Measurements from ENCODE around the gene AEBP1. TPM values are rescaled to one million over a fixed set of nuclear protein-coding genes. Genes with fewer than 3 reads are reported as not detected.
"Not testable (repeated sequence)": the region's sequence is repeated elsewhere in the genome, so short reads cannot be mapped to it uniquely, and the experiment has no call there.

AEBP1 gene
- total RNA-seq, 2 experiments from 2014 or later, result 35.0 to 64.2 TPM

DNA sequence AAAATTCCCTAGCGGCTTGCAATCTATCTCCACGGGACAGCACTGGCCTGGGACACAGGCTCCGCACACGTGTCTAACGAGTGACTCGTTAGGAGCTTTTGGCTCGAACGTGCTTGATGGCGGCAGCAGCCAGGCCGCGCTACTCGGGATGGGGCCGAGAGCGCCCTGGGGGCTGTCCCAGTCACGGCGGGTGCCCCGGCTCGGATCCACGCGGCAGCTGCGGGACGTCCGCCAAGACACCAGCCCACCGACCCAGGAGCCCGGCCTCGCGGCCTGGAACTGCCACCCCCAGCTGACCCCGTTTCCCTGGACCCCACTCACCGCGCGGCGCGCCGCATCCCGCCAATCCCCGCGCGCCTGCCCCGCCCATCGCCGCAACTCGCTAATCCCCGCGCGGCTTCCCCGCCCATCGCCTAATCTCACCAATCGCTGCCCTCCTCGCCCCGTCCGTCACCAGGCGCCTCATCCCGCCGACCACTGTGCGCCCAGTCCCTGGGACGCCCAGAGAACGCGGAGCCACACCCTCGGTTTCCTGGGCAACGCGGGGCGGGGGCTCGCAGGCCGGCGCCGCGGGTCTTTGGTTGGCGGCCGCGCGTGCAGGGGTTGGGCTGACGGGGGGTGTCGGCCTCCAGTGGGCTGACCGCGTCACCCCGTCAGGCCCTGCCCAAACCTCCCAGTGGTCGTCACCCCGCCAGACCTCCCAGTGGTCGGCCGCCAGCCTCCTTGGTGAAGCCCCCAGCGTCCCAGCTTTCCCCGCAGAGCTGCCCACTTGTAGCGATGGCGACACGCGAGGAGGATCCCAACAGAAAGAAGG lies 19.3 kb downstream of the AEBP1 start, which contains the start of gene POLD2:
Gene POLD2 (minus strand): TSS at position 359 of the 814 bp plus-strand sequence. CDS start 1,495 bp downstream, outside the sequence.
- Histone ChIP-seq H3K4me1 (ENCODE audit: insufficient read depth, low read length, poor library complexity, severe bottlenecking) (peaks cover 41% of the 10 kb centered on the region), H3K27ac (ENCODE audit: low read depth, low read length, poor library complexity, severe bottlenecking) (peak within 1 kb of the TSS; percentile 43), H3K4me2 (ENCODE audit: low read length) (peak within 1 kb of the TSS; percentile 97), H3K9me2 (ENCODE audit: insufficient read depth, low read length) (no peaks in the 10 kb centered on the region), H3K79me2 (ENCODE audit: insufficient read depth, low read depth, low read length) (peaks cover 33% of the 10 kb centered on the region), H3K4me3 (ENCODE audit: low read depth, low read length, poor library complexity, severe bottlenecking) (peak within 1 kb of the TSS; percentile 87), H4K20me1 (ENCODE audit: insufficient read depth, low read length) (no peaks in the 10 kb centered on the region), H3K9me3 (ENCODE audit: low read length) (no peaks in the 10 kb centered on the region), H3K36me3 (ENCODE audit: insufficient read depth, low read length) (peaks cover 37% of the 10 kb centered on the region), H2AFZ (ENCODE audit: low read length) (peak within 1 kb of the TSS; percentile 88)
- TF ChIP-seq, protein P1, sequence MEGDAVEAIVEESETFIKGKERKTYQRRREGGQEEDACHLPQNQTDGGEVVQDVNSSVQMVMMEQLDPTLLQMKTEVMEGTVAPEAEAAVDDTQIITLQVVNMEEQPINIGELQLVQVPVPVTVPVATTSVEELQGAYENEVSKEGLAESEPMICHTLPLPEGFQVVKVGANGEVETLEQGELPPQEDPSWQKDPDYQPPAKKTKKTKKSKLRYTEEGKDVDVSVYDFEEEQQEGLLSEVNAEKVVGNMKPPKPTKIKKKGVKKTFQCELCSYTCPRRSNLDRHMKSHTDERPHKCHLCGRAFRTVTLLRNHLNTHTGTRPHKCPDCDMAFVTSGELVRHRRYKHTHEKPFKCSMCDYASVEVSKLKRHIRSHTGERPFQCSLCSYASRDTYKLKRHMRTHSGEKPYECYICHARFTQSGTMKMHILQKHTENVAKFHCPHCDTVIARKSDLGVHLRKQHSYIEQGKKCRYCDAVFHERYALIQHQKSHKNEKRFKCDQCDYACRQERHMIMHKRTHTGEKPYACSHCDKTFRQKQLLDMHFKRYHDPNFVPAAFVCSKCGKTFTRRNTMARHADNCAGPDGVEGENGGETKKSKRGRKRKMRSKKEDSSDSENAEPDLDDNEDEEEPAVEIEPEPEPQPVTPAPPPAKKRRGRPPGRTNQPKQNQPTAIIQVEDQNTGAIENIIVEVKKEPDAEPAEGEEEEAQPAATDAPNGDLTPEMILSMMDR (conservative IDR thresholded peaks at IDR 0.05; ENCODE audit: low read length), result no peak
- no peak for TF ChIP-seq EZH2phosphoT487 (IDR thresholded peaks at IDR 0.05; ENCODE audit: borderline replicate concordance, low read depth, low read length)
- BruUV-seq (replicated peaks), result no TSS peak
- intact Hi-C loops (cut with micrococcal nuclease; ENCODE audit: unreplicated experiment), result loop anchor here (1.0 to 2.0 kb wide), 3 partner anchors 27 to 77 kb away; partner anchors contain the start of genes POLM and YKT6
- peak; percentile 97 for DNase-seq (ENCODE audit: low spot score)
- ChIA-PET CTCF (ENCODE audit: unreplicated experiment) (interaction anchor here (0.5 to 0.7 kb wide), 3 partner anchors 12 to 104 kb away, joined by 3 read pairs; no protein-coding TSS in a partner anchor), POLR2A (interaction anchor here (0.7 to 2.8 kb wide), 7 partner anchors 9 to 62 kb away, joined by 3 to 18 read pairs (median 5); no protein-coding TSS in a partner anchor)

DNA sequence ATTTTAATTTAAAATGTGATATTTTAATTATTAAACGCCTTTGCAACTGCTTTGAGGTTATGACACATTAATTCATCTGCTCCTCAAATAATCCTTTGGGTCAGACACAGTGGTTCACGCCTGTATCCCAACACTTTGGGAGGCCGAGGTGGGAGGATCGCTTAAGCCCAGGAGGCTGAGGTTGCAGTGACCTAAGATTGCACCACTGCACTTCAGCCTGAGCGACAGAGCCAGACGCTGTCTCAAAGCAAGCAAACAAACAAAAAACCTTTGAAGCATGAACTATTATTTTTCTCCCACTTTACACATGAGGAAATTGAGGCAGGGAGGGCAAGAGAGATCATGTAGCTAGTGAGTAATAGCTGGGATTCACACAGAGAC lies 20.7 kb downstream of the AEBP1 start:
- DNase-seq (ENCODE audit: low spot score), result no peak
- intact Hi-C loops (cut with micrococcal nuclease; ENCODE audit: unreplicated experiment), result no loop called here
- no peak overlapping the region for H3K4me3 ChIP-seq (ENCODE audit: low read depth, low read length, poor library complexity, severe bottlenecking)
- peaks cover 33% of the 10 kb centered on the region for H3K79me2 ChIP-seq (ENCODE audit: insufficient read depth, low read depth, low read length)
- H2AFZ ChIP-seq (ENCODE audit: low read length), result no peak overlapping the region
- ChIA-PET POLR2A (interaction anchor here (0.6 to 0.9 kb wide), 2 partner anchors 13 to 54 kb away, joined by 3 read pairs; no protein-coding TSS in a partner anchor), CTCF (ENCODE audit: unreplicated experiment) (no interaction called here)
- H3K4me2 ChIP-seq (ENCODE audit: low read length), result no peak overlapping the region
- no peak overlapping the region for H3K27ac ChIP-seq (ENCODE audit: low read depth, low read length, poor library complexity, severe bottlenecking)
- peaks cover 24% of the 10 kb centered on the region for H3K36me3 ChIP-seq (ENCODE audit: insufficient read depth, low read length)
- BruUV-seq (replicated peaks), result no TSS peak
- H4K20me1 ChIP-seq (ENCODE audit: insufficient read depth, low read length), result no peaks in the 10 kb centered on the region
- no peak for TF ChIP-seq EZH2phosphoT487 (IDR thresholded peaks at IDR 0.05; ENCODE audit: borderline replicate concordance, low read depth, low read length)
- TF ChIP-seq, protein P1 (conservative IDR thresholded peaks at IDR 0.05; ENCODE audit: low read length), result no peak
- no peaks in the 10 kb centered on the region for H3K9me2 ChIP-seq (ENCODE audit: insufficient read depth, low read length)
- H3K9me3 ChIP-seq (ENCODE audit: low read length), result no peaks in the 10 kb centered on the region
- H3K4me1 ChIP-seq (ENCODE audit: insufficient read depth, low read length, poor library complexity, severe bottlenecking), result peaks cover 49% of the 10 kb centered on the region

DNA sequence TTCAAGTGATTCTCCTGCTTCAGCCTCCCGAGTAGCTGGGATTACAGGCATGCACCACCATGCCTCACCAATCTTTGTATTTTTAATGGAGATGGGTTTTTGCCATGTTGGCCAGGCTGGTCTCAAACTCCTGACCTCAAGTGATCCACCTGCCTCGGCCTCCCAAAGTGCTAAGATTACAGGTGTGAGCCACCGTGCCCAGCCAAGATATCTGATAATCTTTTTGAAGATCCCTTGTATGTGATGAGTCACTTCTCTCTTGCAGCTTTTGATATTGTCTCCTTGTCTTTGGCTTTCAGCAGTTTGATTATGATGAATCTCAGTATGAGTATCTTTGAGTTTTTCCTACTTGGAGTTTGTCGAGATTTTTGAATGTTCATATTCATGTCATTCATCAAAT lies 22.4 kb downstream of the AEBP1 start:
- BruUV-seq (replicated peaks); CTCF ChIA-PET (ENCODE audit: unreplicated experiment); DNase-seq (ENCODE audit: low spot score); H2AFZ ChIP-seq (ENCODE audit: low read length); intact Hi-C loops (cut with micrococcal nuclease; ENCODE audit: unreplicated experiment); H3K27ac ChIP-seq (ENCODE audit: low read depth, low read length, poor library complexity, severe bottlenecking); H3K4me2 ChIP-seq (ENCODE audit: low read length); H3K36me3 ChIP-seq (ENCODE audit: insufficient read depth, low read length); POLR2A ChIA-PET; H3K4me3 ChIP-seq (ENCODE audit: low read depth, low read length, poor library complexity, severe bottlenecking); H3K9me3 ChIP-seq (ENCODE audit: low read length); H3K9me2 ChIP-seq (ENCODE audit: insufficient read depth, low read length); H4K20me1 ChIP-seq (ENCODE audit: insufficient read depth, low read length): not testable (repeated sequence)
- Histone ChIP-seq H3K79me2 (ENCODE audit: insufficient read depth, low read depth, low read length) (peaks cover 16% of the 10 kb centered on the region), H3K4me1 (ENCODE audit: insufficient read depth, low read length, poor library complexity, severe bottlenecking) (peaks cover 50% of the 10 kb centered on the region)

Measured in OCI-LY7 (cell line).